ENCODE results near the gene OTULINL. TPM values are rescaled to one million over a fixed set of nuclear protein-coding genes. Genes with fewer than 3 reads are reported as not detected.

The OTULINL gene
- total RNA-seq = under 0.01 and 0.17 TPM in 2 replicates
- polyA plus RNA-seq = 0.76 and 2.4 TPM in 2 replicates
- polyA plus RNA-seq (2012) = 0.61 and 0.90 TPM in 2 replicates
- 0.24 TPM in 1 of 2 replicates, not detected in the other for polyA minus RNA-seq (ENCODE audit: low replicate concordance)

- peaks cover 17% of the 10 kb centered on the region for H3K27me3 ChIP-seq (ENCODE audit: control insufficient read depth, insufficient read depth, low read length)
- DNase-seq (ENCODE audit: low read depth in 2 of 2) = peak; percentile 66 to 72
These were observed at the start of gene OTULINL for GRCh38 chr5:14581106-14581890. OTULINL (plus strand) TSS chr5:14581792; CDS start chr5:14581895, 103 bp downstream.

GRCh38 chr5:14532180-14532579 is 49.4 kb upstream of the OTULINL start:
- Histone ChIP-seq H3K4me3 (replicated peaks in 1 of 4; ENCODE audit: control extremely low read depth in 1 of 4, insufficient read depth in 1 of 4, low read depth in 3 of 4, low read length in 4 of 4) (no peak overlapping the region), H3K9me3 (ENCODE audit: control insufficient read depth, insufficient read depth, low read depth, low read length) (no peaks in the 10 kb centered on the region), H3K36me3 (ENCODE audit: control insufficient read depth, insufficient read depth, low read length) (no peaks in the 10 kb centered on the region), H2AFZ (ENCODE audit: low read length) (no peak overlapping the region), H4K20me1 (ENCODE audit: control insufficient read depth, extremely low read depth, insufficient read depth, low read length) (no peaks in the 10 kb centered on the region), H3K79me2 (ENCODE audit: control insufficient read depth, insufficient read depth, low read length) (no peaks in the 10 kb centered on the region), H3K9ac (ENCODE audit: insufficient read depth, low read length) (no peak overlapping the region), H3K4me2 (ENCODE audit: extremely low read depth, insufficient read depth, low read length) (no peak overlapping the region), H3K27me3 (ENCODE audit: control insufficient read depth, insufficient read depth, low read length) (no peaks in the 10 kb centered on the region), H3K4me1 (ENCODE audit: control insufficient read depth, extremely low read depth, insufficient read depth, low read length) (no peaks in the 10 kb centered on the region), H3K27ac (ENCODE audit: insufficient read depth, low read length) (no peak overlapping the region)
- TF ChIP-seq EZH2 (IDR thresholded peaks at IDR 0.05; ENCODE audit: low read length, missing control alignments) = no peak
- TF ChIP-seq CTCF (conservative IDR thresholded peaks at IDR 0.05 in 1 of 2, IDR thresholded peaks at IDR 0.05 in 1 of 2; ENCODE audit: low read depth in 1 of 2, low read length in 2 of 2) = no peak
- DNase-seq (ENCODE audit: low read depth in 2 of 2) = no peak

More at GRCh38 chr5:14581106-14581890, at the start of gene OTULINL:
- Histone ChIP-seq H2AFZ (ENCODE audit: low read length) (peak within 1 kb of the TSS; percentile 40), H3K36me3 (ENCODE audit: control insufficient read depth, insufficient read depth, low read length) (no peaks in the 10 kb centered on the region), H3K9ac (ENCODE audit: insufficient read depth, low read length) (peak within 1 kb of the TSS; percentile 8), H3K9me3 (ENCODE audit: control insufficient read depth, insufficient read depth, low read depth, low read length) (no peaks in the 10 kb centered on the region), H3K27ac (ENCODE audit: insufficient read depth, low read length) (no peak within 1 kb of the TSS), H3K4me2 (ENCODE audit: extremely low read depth, insufficient read depth, low read length) (peak within 1 kb of the TSS; percentile 78), H3K4me3 (replicated peaks in 1 of 4; ENCODE audit: control extremely low read depth in 1 of 4, insufficient read depth in 1 of 4, low read depth in 3 of 4, low read length in 4 of 4) (peak within 1 kb of the TSS; percentile 45 to 61 (median 58)), H4K20me1 (ENCODE audit: control insufficient read depth, extremely low read depth, insufficient read depth, low read length) (no peaks in the 10 kb centered on the region), H3K4me1 (ENCODE audit: control insufficient read depth, extremely low read depth, insufficient read depth, low read length) (no peaks in the 10 kb centered on the region), H3K79me2 (ENCODE audit: control insufficient read depth, insufficient read depth, low read length) (no peaks in the 10 kb centered on the region)
- no peak for TF ChIP-seq EZH2 (IDR thresholded peaks at IDR 0.05; ENCODE audit: low read length, missing control alignments)
- TF ChIP-seq CTCF (conservative IDR thresholded peaks at IDR 0.05 in 1 of 2, IDR thresholded peaks at IDR 0.05 in 1 of 2; ENCODE audit: low read depth in 1 of 2, low read length in 2 of 2) = no peak

- no peaks in the 10 kb centered on the region for H3K27me3 ChIP-seq (ENCODE audit: control insufficient read depth, insufficient read depth, low read length)
- H3K36me3 ChIP-seq (ENCODE audit: control insufficient read depth, insufficient read depth, low read length) = no peaks in the 10 kb centered on the region
- H4K20me1 ChIP-seq (ENCODE audit: control insufficient read depth, extremely low read depth, insufficient read depth, low read length) = no peaks in the 10 kb centered on the region
- H3K9ac ChIP-seq (ENCODE audit: insufficient read depth, low read length) = no peak overlapping the region
- H2AFZ ChIP-seq (ENCODE audit: low read length) = no peak overlapping the region
- TF ChIP-seq EZH2 (IDR thresholded peaks at IDR 0.05; ENCODE audit: low read length, missing control alignments) = no peak
- no peak for TF ChIP-seq CTCF (conservative IDR thresholded peaks at IDR 0.05 in 1 of 2, IDR thresholded peaks at IDR 0.05 in 1 of 2; ENCODE audit: low read depth in 1 of 2, low read length in 2 of 2)
- H3K4me1 ChIP-seq (ENCODE audit: control insufficient read depth, extremely low read depth, insufficient read depth, low read length) = no peaks in the 10 kb centered on the region
- H3K4me3 ChIP-seq (replicated peaks in 1 of 4; ENCODE audit: control extremely low read depth in 1 of 4, insufficient read depth in 1 of 4, low read depth in 3 of 4, low read length in 4 of 4) = no peak overlapping the region
- H3K4me2 ChIP-seq (ENCODE audit: extremely low read depth, insufficient read depth, low read length) = no peak overlapping the region
- no peak for DNase-seq (ENCODE audit: low read depth in 2 of 2)
- H3K79me2 ChIP-seq (ENCODE audit: control insufficient read depth, insufficient read depth, low read length) = no peaks in the 10 kb centered on the region
- H3K9me3 ChIP-seq (ENCODE audit: control insufficient read depth, insufficient read depth, low read depth, low read length) = no peaks in the 10 kb centered on the region
- no peak overlapping the region for H3K27ac ChIP-seq (ENCODE audit: insufficient read depth, low read length)
These were observed 46.8 kb upstream of the OTULINL start for GRCh38 chr5:14534773-14535172.

All from fibroblast of lung (primary cell).